PC-9 (cell line): ENCODE data around the gene SUSD3. TPM values are rescaled to one million over a fixed set of nuclear protein-coding genes. Genes with fewer than 3 reads are reported as not detected.

Source experiments
- BruUV-seq: library from RNA; stranded (reverse); fragments of 400-500 nt; replicated peaks from 2 replicates; lab custom pipeline; 2021; lab: Mats Ljungman, UMichigan
- CTCF ChIA-PET: fragments of 300-600 bp; sonication (Branson Sonifier 250); formaldehyde crosslinking; loops from one replicate; lab custom pipeline; 2022; ENCODE audit warnings: antibody characterized with exemption; lab: Charles Lee
- POLR2A ChIA-PET: fragments of 300-600 bp; sonication (Branson Sonifier 250); formaldehyde crosslinking; loops from one replicate; lab custom pipeline; 2022; ENCODE audit warnings: antibody characterized with exemption; ENCODE audit not compliant: unreplicated experiment; lab: Charles Lee
- DNase-seq, 2 experiments: peaks; one replicate each; pipeline versions ENCODE4 v3.0.0 to v3.0.0-alpha.2; 2015 to 2022; ENCODE audit warnings: mixed read lengths in 1 of 2
- H2AFZ ChIP-seq: fragments of 200-600 bp; sonication (generic); 2 replicates; pipeline ENCODE4 v1.8.1; 2017; ENCODE audit warnings: antibody characterized with exemption
- H3F3A ChIP-seq: fragments of 200-600 bp; sonication (generic); 2 replicates; pipeline ENCODE4 v1.8.1; 2017; ENCODE audit warnings: antibody characterized with exemption, mild to moderate bottlenecking, low read depth; ENCODE audit not compliant: insufficient read depth
- H3K27ac ChIP-seq: fragments of 200-600 bp; sonication (generic); 2 replicates; pipeline ENCODE4 v1.6.1; 2016; ENCODE audit warnings: mixed run types
- H3K27me3 ChIP-seq: fragments of 200-600 bp; sonication (generic); 2 replicates; pipeline ENCODE4 v1.6.1; 2016; ENCODE audit warnings: low read depth, mixed run types; ENCODE audit not compliant: insufficient read depth
- H3K36me3 ChIP-seq: fragments of 200-600 bp; sonication (generic); 2 replicates; pipeline ENCODE4 v1.6.1; 2016; ENCODE audit warnings: low read depth, mixed run types
- H3K4me1 ChIP-seq: fragments of 200-600 bp; sonication (generic); replicated peaks from 2 replicates; pipeline ENCODE4 v1.6.1; 2016; ENCODE audit warnings: mixed run types; ENCODE audit not compliant: insufficient read depth
- H3K4me2 ChIP-seq: fragments of 200-600 bp; sonication (generic); 2 replicates; pipeline ENCODE4 v1.6.1; 2017; ENCODE audit warnings: mixed run types
- H3K4me3 ChIP-seq: fragments of 200-600 bp; sonication (generic); 2 replicates; pipeline ENCODE4 v1.6.1; 2016; ENCODE audit warnings: mixed run types
- H3K79me2 ChIP-seq: fragments of 200-600 bp; sonication (generic); 2 replicates; pipeline ENCODE4 v1.6.1; 2017; ENCODE audit warnings: low read depth, mixed run types
- H3K9me2 ChIP-seq: fragments of 200-600 bp; sonication (generic); 2 replicates; pipeline ENCODE4 v1.8.1; 2017; ENCODE audit warnings: mild to moderate bottlenecking; ENCODE audit not compliant: insufficient read depth
- H3K9me3 ChIP-seq: fragments of 200-600 bp; sonication (generic); 2 replicates; pipeline ENCODE4 v1.8.1; 2016; ENCODE audit warnings: low read depth; ENCODE audit not compliant: insufficient read depth
- H4K20me1 ChIP-seq: fragments of 200-600 bp; sonication (generic); 2 replicates; pipeline ENCODE4 v1.8.1; 2017; ENCODE audit not compliant: insufficient read depth
- EZH2 ChIP-seq: fragments of 200-600 bp; sonication (generic); IDR thresholded peaks from 2 replicates; pipeline ENCODE4 v1.8.0; 2017; ENCODE audit warnings: antibody characterized with exemption, low read depth
- intact Hi-C: fragments of 100-400 bp; cut with micrococcal nuclease; formaldehyde crosslinking; loops from one replicate; pipeline ENCODE4 v1.10.0; 2022; ENCODE audit not compliant: unreplicated experiment
- total RNA-seq: library from RNA; stranded (reverse); gene quantifications from 2 replicates; pipeline ENCODE4 v1.2.3, GENCODE V29; 2021
- TF ChIP-seq, protein P1 (sequence below): fragments of 200-600 bp; sonication (generic); conservative IDR thresholded peaks from 2 replicates; pipeline ENCODE4 v1.6.1; 2017; ENCODE audit warnings: mixed run types, antibody characterized with exemption, mild to moderate bottlenecking, moderate library complexity

The SUSD3 gene
- total RNA-seq, 1 experiment from 2014 or later: 8.4 TPM

DNA sequence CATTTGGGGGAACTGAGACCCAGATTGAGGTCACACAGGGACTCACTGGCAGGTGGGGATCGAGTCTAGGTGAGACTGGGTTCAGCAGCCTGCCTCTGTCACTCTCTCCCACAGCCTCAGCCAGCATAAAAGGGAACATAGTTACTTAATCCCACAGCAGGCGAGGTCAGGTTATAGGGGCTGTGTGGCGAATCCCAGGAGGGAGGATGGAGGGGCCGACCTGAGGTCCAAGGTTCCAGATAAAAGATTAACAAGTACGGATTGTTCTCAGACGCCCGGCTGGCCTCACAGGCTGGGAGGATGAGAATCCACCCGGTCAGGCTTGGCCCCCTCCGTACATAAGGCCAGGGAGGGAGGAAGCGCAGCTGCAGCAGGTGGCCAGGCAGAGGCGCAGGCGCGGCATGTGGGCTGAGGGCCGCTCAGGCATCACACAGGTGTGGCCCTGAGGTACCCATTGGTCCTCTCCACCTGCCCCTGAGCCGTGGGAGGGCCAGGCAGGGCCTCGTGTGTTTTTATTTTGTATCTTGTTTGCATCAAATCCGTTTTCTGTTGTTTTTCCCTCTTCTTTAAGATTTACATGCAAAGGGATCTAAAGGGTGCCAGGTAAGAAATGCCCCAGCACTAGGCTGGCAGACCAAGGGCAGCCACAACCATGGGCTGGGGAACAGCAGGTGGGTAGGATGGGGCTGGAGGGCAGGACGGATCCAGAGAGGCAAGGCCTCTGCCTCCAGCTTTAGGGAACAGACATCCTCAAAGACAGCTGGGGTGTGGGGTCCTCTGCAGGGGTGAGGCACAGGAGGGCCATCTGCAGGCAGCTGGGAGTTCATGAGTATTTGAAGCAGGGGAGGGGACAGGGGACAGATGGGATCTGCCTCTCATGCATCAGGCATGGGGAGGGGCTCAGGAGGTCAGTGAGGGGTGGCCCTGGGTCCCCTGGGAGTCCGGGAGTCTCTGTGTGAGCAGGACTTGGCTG lies 3.6 kb downstream of the SUSD3 start:
- POLR2A ChIA-PET: no interaction called here
- Histone ChIP-seq H2AFZ (no peak overlapping the region), H3K4me3 (no peak overlapping the region), H3K79me2 (no peaks in the 10 kb centered on the region), H4K20me1 (no peaks in the 10 kb centered on the region), H3F3A (no peaks in the 10 kb centered on the region; the same call in 1 of the 2 replicates), H3K4me2 (no peak overlapping the region), H3K4me1 (peaks cover 7% of the 10 kb centered on the region), H3K27ac (no peak overlapping the region), H3K27me3 (no peaks in the 10 kb centered on the region), H3K36me3 (no peaks in the 10 kb centered on the region), H3K9me3 (no peaks in the 10 kb centered on the region), H3K9me2 (no peaks in the 10 kb centered on the region)
- CTCF ChIA-PET: interaction anchor here (0.5 kb wide), 1 partner anchor 17 kb away, joined by 4 read pairs; no protein-coding TSS in a partner anchor
- DNase-seq: no peak
- intact Hi-C loops: loop anchor here (5.0 kb wide), 1 partner anchor 35 kb away; the partner anchor contains the start of gene CARD19
- TF ChIP-seq, protein P1, sequence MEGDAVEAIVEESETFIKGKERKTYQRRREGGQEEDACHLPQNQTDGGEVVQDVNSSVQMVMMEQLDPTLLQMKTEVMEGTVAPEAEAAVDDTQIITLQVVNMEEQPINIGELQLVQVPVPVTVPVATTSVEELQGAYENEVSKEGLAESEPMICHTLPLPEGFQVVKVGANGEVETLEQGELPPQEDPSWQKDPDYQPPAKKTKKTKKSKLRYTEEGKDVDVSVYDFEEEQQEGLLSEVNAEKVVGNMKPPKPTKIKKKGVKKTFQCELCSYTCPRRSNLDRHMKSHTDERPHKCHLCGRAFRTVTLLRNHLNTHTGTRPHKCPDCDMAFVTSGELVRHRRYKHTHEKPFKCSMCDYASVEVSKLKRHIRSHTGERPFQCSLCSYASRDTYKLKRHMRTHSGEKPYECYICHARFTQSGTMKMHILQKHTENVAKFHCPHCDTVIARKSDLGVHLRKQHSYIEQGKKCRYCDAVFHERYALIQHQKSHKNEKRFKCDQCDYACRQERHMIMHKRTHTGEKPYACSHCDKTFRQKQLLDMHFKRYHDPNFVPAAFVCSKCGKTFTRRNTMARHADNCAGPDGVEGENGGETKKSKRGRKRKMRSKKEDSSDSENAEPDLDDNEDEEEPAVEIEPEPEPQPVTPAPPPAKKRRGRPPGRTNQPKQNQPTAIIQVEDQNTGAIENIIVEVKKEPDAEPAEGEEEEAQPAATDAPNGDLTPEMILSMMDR: no peak
- TF ChIP-seq EZH2: no peak
- no TSS peak for BruUV-seq

GRCh38 chr9:93064392-93065134 lies 6.1 kb downstream of the SUSD3 start:
- H3K36me3 ChIP-seq: no peaks in the 10 kb centered on the region
- CTCF ChIA-PET: no interaction called here

More at GRCh38 chr9:93064392-93065134, 6.1 kb downstream of the SUSD3 start:
- no peaks in the 10 kb centered on the region for H4K20me1 ChIP-seq
- H3F3A ChIP-seq: no peaks in the 10 kb centered on the region; the same call in 1 of the 2 replicates
- no peak for TF ChIP-seq EZH2
- TF ChIP-seq, protein P1: no peak
- H3K4me3 ChIP-seq: no peak overlapping the region
- no TSS peak for BruUV-seq
- H3K9me3 ChIP-seq: no peaks in the 10 kb centered on the region
- no peak overlapping the region for H2AFZ ChIP-seq
- H3K4me2 ChIP-seq: no peak overlapping the region
- POLR2A ChIA-PET: no interaction called here
- H3K79me2 ChIP-seq: no peaks in the 10 kb centered on the region
- no peaks in the 10 kb centered on the region for H3K4me1 ChIP-seq
- intact Hi-C loops: loop anchor here (5.0 kb wide), 1 partner anchor 33 kb away; the partner anchor contains the start of gene CARD19
- H3K9me2 ChIP-seq: no peaks in the 10 kb centered on the region
- no peaks in the 10 kb centered on the region for H3K27me3 ChIP-seq
- H3K27ac ChIP-seq: no peak overlapping the region
- no peak for DNase-seq
